IPS-NIHi11 (cell line): ENCODE results near the gene KCNJ12.
A peak's percentile ranks its signal among the peaks of the same experiment; 100 is the strongest.

Source experiments
- DNase-seq: peaks from one replicate; pipeline ENCODE4 v3.0.0; 2012; ENCODE audit warnings: mixed read lengths, low spot score

The KCNJ12 gene

GRCh38 chr17:21368545-21369246, 7.5 kb upstream of the KCNJ12 start:
- DNase-seq = no peak

- DNase-seq = no peak
Measured at GRCh38 chr17:21369395-21369794, 6.8 kb upstream of the KCNJ12 start.

GRCh38 chr17:21370430-21370829, 5.7 kb upstream of the KCNJ12 start:
- DNase-seq = peak; percentile 42

GRCh38 chr17:21371511-21372081, 4.6 kb upstream of the KCNJ12 start:
- no peak for DNase-seq

GRCh38 chr17:21372256-21372954, 3.8 kb upstream of the KCNJ12 start:
- no peak for DNase-seq

GRCh38 chr17:21373036-21373435, 3.1 kb upstream of the KCNJ12 start:
- no peak for DNase-seq

- no peak for DNase-seq
Measured at GRCh38 chr17:21373696-21374440, 2.3 kb upstream of the KCNJ12 start.

GRCh38 chr17:21374441-21375161, 1.6 kb upstream of the KCNJ12 start:
- DNase-seq = no peak

GRCh38 chr17:21375162-21375560, 996 bp upstream of the KCNJ12 start:
- no peak for DNase-seq

- no peak for DNase-seq
Measured at GRCh38 chr17:21375757-21376080, 438 bp upstream of the KCNJ12 start.

GRCh38 chr17:21376759-21377690, 868 bp downstream of the KCNJ12 start:
- peak; percentile 78 for DNase-seq

GRCh38 chr17:21377705-21378396, 1.7 kb downstream of the KCNJ12 start:
- peak; percentile 75 for DNase-seq

GRCh38 chr17:21378553-21378952, 2.4 kb downstream of the KCNJ12 start:
- peak; percentile 74 for DNase-seq

GRCh38 chr17:21379080-21379711, 3.0 kb downstream of the KCNJ12 start:
- no peak for DNase-seq

- DNase-seq = no peak
Measured at GRCh38 chr17:21380659-21381058, 4.5 kb downstream of the KCNJ12 start.

GRCh38 chr17:21381076-21381706, 5.0 kb downstream of the KCNJ12 start:
- no peak for DNase-seq

- no peak for DNase-seq
Measured at GRCh38 chr17:21382560-21383495, 6.7 kb downstream of the KCNJ12 start.

- DNase-seq = no peak
Measured at GRCh38 chr17:21385281-21385845, 9.2 kb downstream of the KCNJ12 start.
